MM.1S (cell line): ENCODE data around the gene AGAP3.

Source experiments
- EZH2phosphoT487 ChIP-seq: fragments of 300-600 bp; sonication (generic); IDR thresholded peaks from 2 replicates; pipeline ENCODE4 v1.6.1; 2018; ENCODE audit warnings: antibody characterized with exemption, low read length
- TF ChIP-seq, protein P1 (sequence below): fragments of 300-600 bp; sonication (generic); IDR thresholded peaks from 2 replicates; pipeline ENCODE4 v1.5.1; 2016; ENCODE audit warnings: antibody characterized with exemption, low read length, mixed read lengths

GRCh38 chr7:151124481-151124880 lies 38.2 kb downstream of the AGAP3 start:
- TF ChIP-seq EZH2phosphoT487 = no peak
- TF ChIP-seq, protein P1, sequence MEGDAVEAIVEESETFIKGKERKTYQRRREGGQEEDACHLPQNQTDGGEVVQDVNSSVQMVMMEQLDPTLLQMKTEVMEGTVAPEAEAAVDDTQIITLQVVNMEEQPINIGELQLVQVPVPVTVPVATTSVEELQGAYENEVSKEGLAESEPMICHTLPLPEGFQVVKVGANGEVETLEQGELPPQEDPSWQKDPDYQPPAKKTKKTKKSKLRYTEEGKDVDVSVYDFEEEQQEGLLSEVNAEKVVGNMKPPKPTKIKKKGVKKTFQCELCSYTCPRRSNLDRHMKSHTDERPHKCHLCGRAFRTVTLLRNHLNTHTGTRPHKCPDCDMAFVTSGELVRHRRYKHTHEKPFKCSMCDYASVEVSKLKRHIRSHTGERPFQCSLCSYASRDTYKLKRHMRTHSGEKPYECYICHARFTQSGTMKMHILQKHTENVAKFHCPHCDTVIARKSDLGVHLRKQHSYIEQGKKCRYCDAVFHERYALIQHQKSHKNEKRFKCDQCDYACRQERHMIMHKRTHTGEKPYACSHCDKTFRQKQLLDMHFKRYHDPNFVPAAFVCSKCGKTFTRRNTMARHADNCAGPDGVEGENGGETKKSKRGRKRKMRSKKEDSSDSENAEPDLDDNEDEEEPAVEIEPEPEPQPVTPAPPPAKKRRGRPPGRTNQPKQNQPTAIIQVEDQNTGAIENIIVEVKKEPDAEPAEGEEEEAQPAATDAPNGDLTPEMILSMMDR = no peak
